ENCODE results near the gene TCTN2.

DNA sequence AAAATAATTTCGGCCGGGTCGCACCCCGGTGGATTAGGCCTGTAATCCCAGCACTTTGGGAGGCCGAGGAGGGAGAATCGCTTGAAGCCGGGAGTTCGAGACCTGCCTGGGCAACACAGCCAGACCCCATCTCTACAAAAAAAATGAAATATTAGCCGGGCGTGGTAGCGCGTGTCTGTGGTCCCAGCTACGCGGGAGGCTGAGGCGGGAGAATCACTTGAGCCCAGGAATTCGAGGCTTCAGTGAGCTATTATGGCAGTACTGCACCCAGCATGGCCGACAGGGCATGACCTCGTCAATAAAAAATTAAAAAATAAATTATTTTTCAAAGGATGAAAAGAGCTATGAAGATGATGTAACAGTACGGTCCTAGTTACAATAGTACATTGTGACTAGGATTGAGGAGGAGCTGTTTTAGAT lies 36.8 kb upstream of the TCTN2 start:
- TF ChIP-seq NR2F1 (conservative IDR thresholded peaks at IDR 0.05) = no peak
- peak; percentile 68 for TF ChIP-seq YY1 (IDR thresholded peaks at IDR 0.05; ENCODE audit: low read depth, low read length)
- no peak for TF ChIP-seq POLR2A (IDR thresholded peaks at IDR 0.05; ENCODE audit: low read depth, low read length)
- TF ChIP-seq SUPT20H (IDR thresholded peaks at IDR 0.05; ENCODE audit: borderline replicate concordance, control insufficient read depth, low read depth, low read length) = no peak
- TF ChIP-seq ATF7 (IDR thresholded peaks at IDR 0.05; ENCODE audit: low read depth) = no peak
- no peak for TF ChIP-seq ZNF274 (IDR thresholded peaks at IDR 0.05; ENCODE audit: insufficient read depth, insufficient read length)
- no peak for TF ChIP-seq MYC (IDR thresholded peaks at IDR 0.05; ENCODE audit: insufficient read depth, insufficient read length, insufficient replicate concordance, low read length, severe bottlenecking)
- TF ChIP-seq NRF1 (conservative IDR thresholded peaks at IDR 0.05; ENCODE audit: low read depth, low read length) = no peak
- TF ChIP-seq KDM1A (IDR thresholded peaks at IDR 0.05; ENCODE audit: borderline replicate concordance) = no peak
- TF ChIP-seq, protein P1, sequence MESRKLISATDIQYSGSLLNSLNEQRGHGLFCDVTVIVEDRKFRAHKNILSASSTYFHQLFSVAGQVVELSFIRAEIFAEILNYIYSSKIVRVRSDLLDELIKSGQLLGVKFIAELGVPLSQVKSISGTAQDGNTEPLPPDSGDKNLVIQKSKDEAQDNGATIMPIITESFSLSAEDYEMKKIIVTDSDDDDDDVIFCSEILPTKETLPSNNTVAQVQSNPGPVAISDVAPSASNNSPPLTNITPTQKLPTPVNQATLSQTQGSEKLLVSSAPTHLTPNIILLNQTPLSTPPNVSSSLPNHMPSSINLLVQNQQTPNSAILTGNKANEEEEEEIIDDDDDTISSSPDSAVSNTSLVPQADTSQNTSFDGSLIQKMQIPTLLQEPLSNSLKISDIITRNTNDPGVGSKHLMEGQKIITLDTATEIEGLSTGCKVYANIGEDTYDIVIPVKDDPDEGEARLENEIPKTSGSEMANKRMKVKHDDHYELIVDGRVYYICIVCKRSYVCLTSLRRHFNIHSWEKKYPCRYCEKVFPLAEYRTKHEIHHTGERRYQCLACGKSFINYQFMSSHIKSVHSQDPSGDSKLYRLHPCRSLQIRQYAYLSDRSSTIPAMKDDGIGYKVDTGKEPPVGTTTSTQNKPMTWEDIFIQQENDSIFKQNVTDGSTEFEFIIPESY (IDR thresholded peaks at IDR 0.05) = no peak
